ENCODE measurements around the gene PDCD2L. TPM values are rescaled to one million over a fixed set of nuclear protein-coding genes. Genes with fewer than 3 reads are reported as not detected.

Gene PDCD2L
- total and polyA plus RNA-seq, 2 of the 8 experiments (the other 6 are each of a cell fraction or from before 2014, with no cell fraction given), result 51.5 to 78.1 TPM

DNA sequence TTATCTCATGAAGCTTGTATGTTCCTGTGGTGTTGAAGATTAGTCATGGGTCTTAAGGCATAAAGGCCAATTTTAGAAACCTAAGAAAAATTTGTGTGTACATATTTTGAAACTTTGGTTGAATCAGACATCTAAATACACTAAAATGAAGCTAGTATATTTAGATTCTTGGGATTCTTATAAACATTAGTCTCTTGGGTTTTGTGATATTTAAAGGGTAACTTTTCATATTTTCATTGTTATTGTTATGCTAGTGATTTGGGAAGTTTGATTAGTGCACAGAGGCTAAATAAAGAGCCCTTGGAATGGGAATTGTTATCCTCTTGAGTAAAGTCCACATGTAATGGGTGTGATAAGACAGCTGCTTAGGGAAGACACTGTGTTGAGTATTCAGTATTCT lies 48.5 kb downstream of the PDCD2L start:
- Histone ChIP-seq H3K79me1 (ENCODE audit: low read depth, low read length) (peaks cover 2% of the 10 kb centered on the region; the same call in 1 of the 2 replicates), H2AFZ (ENCODE audit: low read length) (no peak overlapping the region), H3K4me1 (replicated peaks in 1 of 4; ENCODE audit: control insufficient read depth in 3 of 4, insufficient read depth in 4 of 4, low read length in 3 of 4) (no peaks in the 10 kb centered on the region), H3K27me3 (replicated peaks in 1 of 4; ENCODE audit: control insufficient read depth in 3 of 4, extremely low read depth in 1 of 4, insufficient read depth in 3 of 4, low read length in 3 of 4) (no peaks in the 10 kb centered on the region), H2AK5ac (ENCODE audit: low read depth, low read length) (no peak overlapping the region), H4K5ac (ENCODE audit: insufficient read length, low read depth, low read length) (no peak overlapping the region), H3K23ac (ENCODE audit: insufficient read length) (no peak overlapping the region), H3K79me2 (ENCODE audit: control insufficient read depth in 1 of 2, insufficient read depth in 2 of 2, low read length in 2 of 2) (peaks cover 0 to 19% of the 10 kb centered on the region in 2 experiments; a peak in 2 of 4 replicates), H3K9ac (replicated peaks in 1 of 4; ENCODE audit: extremely low read depth in 1 of 4, low read depth in 3 of 4, low read length in 3 of 4) (no peak overlapping the region), H4K91ac (replicated peaks; ENCODE audit: insufficient read length, low read length) (no peak overlapping the region), H3K14ac (ENCODE audit: insufficient read length) (no peak overlapping the region), H2BK20ac (ENCODE audit: low read length) (no peak overlapping the region), H4K8ac (ENCODE audit: extremely low read depth, insufficient read depth, low read length) (no peak overlapping the region), H2BK15ac (ENCODE audit: low read length) (no peak overlapping the region), H3K36me3 (ENCODE audit: control insufficient read depth in 2 of 4, insufficient read depth in 4 of 4, low read length in 3 of 4) (peaks cover 26 to 84% (median 59%) of the 10 kb centered on the region in 4 experiments), H3K4me3 (ENCODE audit: extremely low read depth in 1 of 4, insufficient read depth in 2 of 4, low read depth in 3 of 4, low read length in 4 of 4) (no peak overlapping the region), H3K27ac (ENCODE audit: low read depth, low read length) (no peak overlapping the region), H2BK120ac (replicated peaks; ENCODE audit: low read depth, low read length) (no peak overlapping the region), H3K4me2 (ENCODE audit: insufficient read depth in 1 of 2, low read depth in 2 of 2, low read length in 2 of 2) (no peak overlapping the region), H3K9me3 (ENCODE audit: insufficient read depth in 2 of 2, low read depth in 1 of 2, low read length in 1 of 2) (no peaks in the 10 kb centered on the region), H2BK5ac (ENCODE audit: low read depth, low read length) (no peak overlapping the region), H4K20me1 (replicated peaks in 1 of 2; ENCODE audit: control insufficient read depth in 1 of 2, insufficient read depth in 2 of 2, low read length in 2 of 2) (peaks cover 2 to 8% of the 10 kb centered on the region in 2 experiments), H3K18ac (ENCODE audit: extremely low read depth, low read length) (no peak overlapping the region), H3K56ac (replicated peaks; ENCODE audit: insufficient read length, low read depth, low read length) (no peak overlapping the region), H3K4ac (replicated peaks; ENCODE audit: insufficient read length, low read depth, low read length) (no peak overlapping the region), H3K23me2 (ENCODE audit: low read depth, low read length) (no peaks in the 10 kb centered on the region), H2BK12ac (ENCODE audit: low read depth, low read length) (no peak overlapping the region)
- ChIA-PET CTCF (ENCODE audit: partially characterized antibody) (interaction anchor here (0.9 to 1.2 kb wide), 3 partner anchors 9 to 19 kb away, joined by 3 read pairs; no protein-coding TSS in a partner anchor), POLR2A (ENCODE audit: partially characterized antibody) (interaction anchor here (0.8 to 2.2 kb wide), 5 partner anchors 10 to 20 kb away, joined by 3 to 11 read pairs (median 3); no protein-coding TSS in a partner anchor)
- no peak for FAIRE-seq
- no peak for DNase-seq (ENCODE audit: low read depth in 1 of 2, low spot score in 2 of 2)
- no peak for TF ChIP-seq MAX (IDR thresholded peaks at IDR 0.05)
- no peak for TF ChIP-seq RNF2 (IDR thresholded peaks at IDR 0.05; ENCODE audit: borderline replicate concordance, low read depth, low read length, missing control alignments, poor library complexity, severe bottlenecking)
- no peak for TF ChIP-seq CBX8 (IDR thresholded peaks at IDR 0.05; ENCODE audit: borderline replicate concordance, low read depth, low read length)
- no peak for TF ChIP-seq CEBPB (IDR thresholded peaks at IDR 0.05; ENCODE audit: low read depth, low read length)
